ENCODE data around the gene BTBD2.

BTBD2 gene

GRCh38 chr19:1956868-1957492 lies 58.5 kb downstream of the BTBD2 start:
- DNase-seq = no peak

GRCh38 chr19:1956122-1956494 lies 59.4 kb downstream of the BTBD2 start:
- no peak for DNase-seq

DNA sequence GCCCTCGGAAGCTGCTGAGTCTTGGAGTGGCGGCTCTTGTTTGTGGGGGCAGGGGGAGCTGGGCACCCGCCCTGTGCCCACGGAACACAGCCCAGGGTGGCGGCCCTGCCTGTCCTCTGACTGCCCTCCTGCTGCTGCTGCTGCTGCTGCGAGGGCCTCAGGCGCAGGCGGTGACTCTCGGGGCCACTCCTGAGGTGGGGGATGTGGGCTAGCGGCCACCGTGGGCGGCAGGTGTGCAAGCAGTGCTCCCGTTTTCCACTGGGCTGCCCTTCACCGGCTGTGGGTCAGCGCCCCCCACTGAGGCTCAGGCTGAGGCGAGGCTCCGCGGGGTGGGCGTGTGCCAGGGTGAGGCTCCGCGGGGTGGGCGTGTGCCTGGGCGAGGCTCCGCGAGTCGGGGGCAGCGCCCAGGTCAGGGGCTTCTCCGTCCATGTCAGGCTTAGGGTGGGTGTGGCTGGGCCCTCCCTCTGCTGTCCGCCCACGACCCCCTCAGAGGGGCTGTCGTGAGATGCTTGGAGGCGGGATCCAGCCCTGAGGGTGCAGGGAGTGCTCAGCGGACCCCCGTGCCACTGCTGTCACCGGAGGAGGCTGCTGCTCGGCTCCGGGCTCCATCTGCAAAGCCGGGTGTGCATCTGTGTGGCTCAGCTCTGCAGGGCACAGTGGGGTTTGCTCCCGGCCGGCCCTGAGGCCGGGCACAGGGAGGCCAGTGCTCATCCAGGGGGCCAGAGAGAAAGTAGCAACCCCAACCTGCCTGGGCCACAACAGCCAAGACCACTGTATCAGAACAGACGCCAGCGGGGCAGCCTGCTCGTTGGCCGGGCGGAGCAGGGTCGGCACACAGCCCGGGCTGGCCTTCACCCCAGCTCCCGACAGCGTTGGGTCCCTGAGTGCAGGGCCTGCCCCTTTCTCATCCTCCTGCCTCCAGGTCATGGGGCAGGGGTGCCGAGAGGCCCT lies 60.1 kb downstream of the BTBD2 start:
- no peak for DNase-seq

DNA sequence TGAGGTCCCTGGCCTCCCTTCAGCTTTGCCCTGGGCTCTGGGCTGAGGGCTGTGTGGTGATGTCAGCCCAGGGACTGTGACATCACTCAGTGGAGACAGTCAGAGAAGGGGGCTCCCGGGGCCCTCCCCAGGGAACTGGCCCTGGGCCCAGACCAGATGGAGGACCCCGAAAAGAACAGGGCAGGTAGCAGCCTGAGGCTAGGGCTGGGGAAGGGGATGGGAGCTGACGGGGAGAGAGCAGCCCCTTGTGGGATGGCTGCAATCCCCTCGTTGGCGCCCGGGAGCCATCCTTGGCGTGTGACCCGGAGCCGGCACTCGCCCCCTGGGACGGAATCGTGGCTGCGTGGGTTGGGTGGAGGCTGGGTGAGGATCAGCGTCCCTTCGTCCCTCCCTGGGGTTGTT lies 61.0 kb downstream of the BTBD2 start:
- DNase-seq = no peak

DNA sequence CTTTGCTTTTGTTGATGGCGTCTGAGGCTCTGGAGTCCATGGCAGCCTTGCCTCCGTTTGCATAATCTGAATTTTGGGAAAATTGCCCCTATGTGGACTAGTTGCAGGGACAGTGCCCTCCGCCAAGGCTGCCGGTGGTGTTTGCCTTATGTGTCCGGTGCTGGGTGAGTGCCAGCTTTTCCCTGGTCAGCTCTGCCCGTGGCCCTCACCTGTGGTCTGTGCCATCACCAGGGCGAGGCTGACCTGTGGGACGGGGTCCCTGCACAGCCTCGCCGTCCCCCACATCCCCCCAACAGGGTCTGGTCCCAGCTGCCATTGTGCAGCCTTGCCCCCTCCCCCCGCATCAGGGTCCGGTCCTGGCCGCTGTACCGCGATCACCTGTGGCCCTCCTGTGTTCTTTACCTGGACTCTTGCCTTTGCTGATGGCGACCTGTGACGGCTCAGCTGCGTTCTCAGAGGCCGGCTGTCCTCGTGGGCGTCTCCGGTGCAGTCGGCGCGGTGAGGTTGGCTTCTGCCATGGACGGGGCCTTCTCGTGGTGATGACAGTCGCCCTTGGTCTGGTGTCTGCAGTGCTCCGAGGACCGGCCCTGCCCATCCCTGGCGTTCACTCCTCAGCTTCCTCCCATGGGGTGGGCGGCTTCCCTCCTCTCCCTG lies 61.9 kb downstream of the BTBD2 start:
- no peak for DNase-seq

DNA sequence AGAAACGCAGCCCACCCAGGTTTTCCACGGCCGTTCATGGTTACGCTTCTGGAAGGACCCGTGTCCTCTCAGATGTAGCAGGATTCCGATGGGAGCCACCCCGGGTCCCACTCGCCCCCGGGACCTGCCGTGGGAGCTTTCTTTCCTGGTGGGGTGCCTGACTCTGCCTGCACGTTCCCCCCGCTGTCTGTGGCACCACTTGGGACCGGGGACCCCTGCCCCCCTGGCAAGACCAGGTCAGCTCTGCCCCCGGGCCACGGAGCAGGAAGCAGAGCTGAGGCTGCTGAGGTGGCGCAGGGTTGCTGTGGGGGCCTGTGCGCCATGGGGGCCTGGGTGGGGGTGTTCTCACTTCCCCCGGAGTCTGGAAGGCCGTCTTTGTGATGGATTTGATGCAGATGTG lies 62.5 kb downstream of the BTBD2 start:
- no peak for DNase-seq

DNA sequence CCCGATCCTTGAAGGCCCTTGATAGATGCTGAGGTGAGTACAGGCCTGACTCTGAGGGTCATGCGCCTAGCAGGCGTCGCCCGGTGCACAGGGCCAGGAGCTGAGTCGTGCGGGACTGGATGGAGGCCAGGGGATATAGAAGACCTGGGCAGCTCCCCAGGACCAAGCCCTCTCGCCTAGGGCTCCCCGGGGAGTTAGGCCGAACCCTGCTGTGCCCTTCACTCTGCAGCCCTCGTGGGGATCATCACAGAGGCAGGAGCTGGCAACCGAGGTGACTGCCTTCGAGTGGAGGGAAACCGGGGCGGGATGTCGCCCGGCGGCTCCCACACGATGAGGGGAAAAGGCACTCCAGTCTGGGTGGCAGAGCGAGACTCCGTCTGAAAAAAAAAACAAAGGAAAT lies 62.9 kb downstream of the BTBD2 start:
- no peak for DNase-seq

GRCh38 chr19:1950640-1951039 lies 64.9 kb downstream of the BTBD2 start:
- DNase-seq = no peak

DNA sequence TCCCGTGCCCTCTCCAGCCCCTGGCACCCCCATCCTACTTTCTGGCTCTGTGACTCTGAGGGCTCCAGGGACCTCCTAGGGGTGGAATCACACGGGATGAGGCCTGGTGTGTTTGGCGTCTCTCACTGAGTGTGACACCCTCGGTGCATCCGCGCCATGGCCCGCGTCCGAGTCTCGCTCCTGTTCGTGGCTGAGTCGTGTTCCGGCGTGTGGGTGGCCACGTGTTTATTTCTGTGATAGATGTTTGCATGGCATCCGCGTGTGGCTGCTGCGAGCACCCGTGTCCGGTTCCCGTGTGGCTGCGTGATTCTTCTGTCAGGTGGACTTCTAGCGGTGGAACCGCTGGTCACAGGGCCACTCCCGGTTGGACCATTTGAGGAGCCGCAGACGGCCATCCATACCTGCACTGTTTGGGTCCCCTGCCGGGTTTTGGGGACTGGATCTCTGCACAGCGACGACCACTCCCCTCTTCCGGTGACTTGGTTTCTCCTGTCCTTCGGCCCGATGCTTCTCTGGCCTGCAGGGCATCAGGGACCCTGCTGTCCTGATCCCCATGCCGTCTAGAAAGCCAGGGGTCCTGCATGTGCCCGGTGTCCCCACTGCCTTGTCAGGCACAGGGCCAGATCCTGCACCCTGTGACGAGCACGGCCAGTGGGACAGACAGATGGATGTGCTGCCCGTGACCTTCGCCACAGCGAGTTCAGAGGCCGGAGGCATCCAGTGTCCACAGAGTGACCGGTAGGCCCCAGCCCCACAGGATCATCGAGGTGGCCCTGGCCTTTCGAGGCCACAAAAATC lies 66.0 kb downstream of the BTBD2 start:
- no peak for DNase-seq

GRCh38 chr19:1947651-1948209 lies 67.8 kb downstream of the BTBD2 start:
- DNase-seq = no peak

DNA sequence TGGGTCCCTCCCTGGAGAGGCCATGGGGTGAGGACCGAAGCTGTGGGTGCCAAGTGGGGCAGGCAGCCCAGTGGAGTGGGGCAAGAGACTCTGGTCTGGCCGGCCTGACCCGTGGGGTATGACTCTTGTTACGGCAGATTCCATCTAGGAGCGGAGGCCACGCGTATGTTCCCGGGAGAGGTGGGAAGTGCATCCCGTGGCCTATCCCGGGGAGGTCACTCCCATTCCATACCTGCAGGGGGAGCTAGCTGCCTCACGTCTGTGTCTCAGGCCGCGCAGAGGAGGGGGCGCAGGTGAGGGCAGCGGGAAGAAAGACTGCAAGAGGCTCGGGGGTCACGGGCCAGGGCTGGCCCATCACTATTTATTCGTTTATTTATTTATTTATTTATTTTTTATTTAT lies 69.6 kb downstream of the BTBD2 start:
- DNase-seq = peak in 2 of 5 donors; percentile 28 to 33

DNA sequence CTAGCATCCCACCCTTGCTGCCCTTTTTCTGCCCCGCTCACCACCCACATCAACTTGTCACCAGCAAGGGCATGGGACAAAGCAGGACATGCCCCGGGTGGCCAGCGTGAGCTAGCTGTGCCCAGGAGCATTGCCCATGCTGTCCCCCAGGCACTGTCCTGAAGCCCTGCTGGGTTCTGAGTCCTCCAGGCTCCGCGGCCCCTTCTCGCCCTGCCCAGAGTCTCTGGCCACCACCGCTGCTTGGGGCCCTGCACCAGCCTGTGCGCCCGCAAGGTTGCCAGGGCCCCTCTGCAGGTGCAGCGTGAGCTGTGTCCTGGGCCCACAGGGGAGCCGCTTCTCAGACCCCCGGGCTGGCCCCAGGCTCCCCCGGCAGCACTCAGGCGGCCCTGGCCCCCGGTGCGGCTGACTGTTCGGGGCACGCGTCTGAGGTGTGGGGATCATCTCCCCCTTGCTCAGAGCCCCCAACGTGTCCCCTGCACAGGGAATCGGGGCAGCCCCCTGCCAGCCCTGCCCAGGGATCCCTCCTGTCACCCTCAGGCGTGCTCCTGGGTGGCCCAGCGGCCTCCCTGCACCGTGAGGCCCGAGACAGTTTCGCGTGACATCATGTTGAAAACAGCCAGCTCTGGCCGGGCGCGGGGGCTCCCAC lies 70.5 kb downstream of the BTBD2 start:
- no peak for DNase-seq

- no peak for DNase-seq
Observed at GRCh38 chr19:1944088-1944915, 71.2 kb downstream of the BTBD2 start.

DNA sequence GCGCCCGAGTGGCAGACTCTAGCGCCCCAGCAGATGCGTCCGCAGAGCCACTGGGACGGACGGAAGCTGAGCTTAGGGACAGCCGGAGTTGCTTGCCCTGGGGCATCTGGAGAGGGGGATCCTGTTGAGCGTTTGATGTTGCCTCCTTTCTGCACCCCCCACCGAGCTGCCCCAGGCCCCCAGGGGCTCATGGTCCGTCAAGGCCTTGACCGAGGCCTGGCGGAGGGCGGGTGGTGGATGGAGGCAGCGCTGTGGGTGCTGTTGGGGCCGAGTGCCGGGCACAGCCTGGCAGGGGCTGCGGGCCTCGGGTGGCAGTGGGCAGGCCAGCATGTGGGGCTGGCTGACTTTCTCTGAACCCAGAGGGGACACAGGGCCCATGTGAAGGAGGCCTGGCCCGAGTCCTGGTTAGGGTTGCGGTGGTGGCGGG lies 71.8 kb downstream of the BTBD2 start:
- DNase-seq = no peak

- no peak for DNase-seq
Observed at GRCh38 chr19:1942934-1943555, 72.5 kb downstream of the BTBD2 start.

- DNase-seq = peak; percentile 77 to 80 (median 79)
Observed at GRCh38 chr19:1942078-1942933, 73.2 kb downstream of the BTBD2 start.

DNA sequence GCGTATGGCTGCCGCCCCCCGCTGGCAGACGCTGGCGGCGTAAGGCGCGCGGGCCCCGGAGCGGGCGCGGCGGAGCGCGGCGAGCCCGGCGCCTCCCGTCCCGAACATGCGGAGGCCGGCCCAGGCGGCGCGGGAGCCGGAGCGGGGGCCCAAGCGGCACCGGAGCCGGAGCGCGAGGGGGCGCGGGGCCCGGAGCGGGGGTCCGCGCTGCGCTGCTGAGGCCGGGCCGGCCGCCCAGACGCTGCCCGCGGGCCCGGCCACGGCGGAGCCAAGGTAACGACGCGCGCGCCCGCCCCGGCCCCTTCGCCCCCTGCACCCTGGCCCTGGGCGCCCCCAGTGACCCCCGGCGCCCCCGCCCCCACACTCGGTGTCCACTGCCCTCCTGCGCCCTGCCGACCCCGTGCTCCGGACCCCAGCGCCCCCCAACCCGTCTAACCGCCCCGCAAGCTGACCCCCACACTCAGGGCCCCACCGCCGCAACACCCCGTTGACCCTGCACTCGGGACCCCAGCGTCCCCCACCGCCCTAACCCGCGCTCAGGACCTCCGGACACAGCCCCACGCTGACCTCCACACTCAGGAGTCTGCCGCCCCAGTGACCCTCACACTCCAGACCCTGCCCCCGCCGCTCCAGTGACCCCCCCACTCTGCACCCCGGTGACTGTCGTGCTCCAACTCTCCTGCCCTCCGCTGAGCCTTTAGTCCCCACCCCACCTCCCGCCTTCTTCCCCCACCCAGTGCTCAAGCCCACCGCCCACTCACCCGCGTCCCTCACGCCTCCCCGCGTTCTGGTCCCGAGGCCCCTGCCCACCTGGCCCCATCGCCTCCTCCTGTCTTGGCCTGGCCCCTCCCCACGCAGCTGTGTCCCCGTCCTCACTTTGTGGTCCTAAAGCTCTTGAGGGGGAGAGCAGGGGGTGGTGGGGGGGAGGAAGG lies 74.1 kb downstream of the BTBD2 start, which contains the start of gene CSNK1G2:
CSNK1G2 (plus strand) TSS at position 27 of the 932 bp plus-strand sequence. CDS start 28,601 bp downstream, outside the sequence.
- DNase-seq = peak in 2 of 5 donors; percentile 12 to 34

DNA sequence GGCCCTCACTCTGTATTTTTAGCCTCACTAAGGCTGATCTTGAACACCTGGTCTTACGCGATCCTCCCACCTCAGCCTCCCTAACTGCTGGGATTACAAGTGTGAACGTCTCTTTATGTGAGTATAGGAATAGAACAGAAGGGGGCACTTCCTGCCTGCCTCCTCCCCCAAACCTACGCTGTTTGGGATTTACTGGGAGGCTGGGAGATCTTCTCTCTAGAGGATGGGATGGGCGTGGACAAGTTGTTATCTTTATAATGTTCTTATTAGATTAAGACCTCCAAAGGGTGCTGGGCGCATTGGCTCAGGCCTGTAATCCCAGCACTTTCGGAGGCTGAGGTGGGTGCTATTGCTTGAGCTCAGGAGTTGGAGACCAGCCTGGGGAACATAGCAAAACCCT lies 77.4 kb downstream of the BTBD2 start:
- DNase-seq = no peak

Measured in T-helper 1 cell (primary cell).